GM12878 (cell line): ENCODE results near the gene HACD3. TPM values are rescaled to one million over a fixed set of nuclear protein-coding genes. Genes with fewer than 3 reads are reported as not detected.

Experiments
- ASH2L ChIP-seq: fragments of 300-600, 200-600 bp; sonication (generic); IDR thresholded peaks from 2 replicates; pipeline ENCODE4 v1.6.1; 2017; ENCODE audit warnings: low read depth, mild to moderate bottlenecking, borderline replicate concordance
- CTCF ChIP-seq, 3 experiments: IDR thresholded peaks in 2 of 3; conservative IDR thresholded peaks in 1 of 3; 2 replicates each; pipeline ENCODE4 v1.5.1; 2011; ENCODE audit warnings: low read depth in 3 of 3, low read length in 3 of 3, mild to moderate bottlenecking in 3 of 3, control low read depth in 2 of 3, moderate library complexity in 2 of 3, inconsistent platforms in 1 of 3, mixed read lengths in 1 of 3; ENCODE audit not compliant: control insufficient read depth in 2 of 3, insufficient read depth in 1 of 3; ENCODE audit errors: extremely low read depth in 1 of 3
- EED ChIP-seq: sonication (generic); IDR thresholded peaks from 2 replicates; pipeline ENCODE4 v1.6.1; 2016; ENCODE audit warnings: antibody characterized with exemption, low read depth
- EGR1 ChIP-seq, 2 experiments: IDR thresholded peaks; 1 replicate in 1 of 2; 2 replicates in 1 of 2; pipeline ENCODE4 v1.6.1; 2011 to 2012; ENCODE audit warnings: low read depth in 2 of 2, low read length in 2 of 2, borderline replicate concordance in 1 of 2, mild to moderate bottlenecking in 1 of 2, moderate library complexity in 1 of 2
- FOXK2 ChIP-seq: fragments of 450-650 bp; IDR thresholded peaks from 2 replicates; pipeline ENCODE4 v1.6.1; 2017; ENCODE audit warnings: mild to moderate bottlenecking, moderate library complexity
- IKZF1 ChIP-seq: fragments of 450-650 bp; conservative IDR thresholded peaks from 2 replicates; pipeline ENCODE4 v1.6.1; 2017; ENCODE audit warnings: antibody characterized with exemption, mild to moderate bottlenecking
- SIN3A ChIP-seq: IDR thresholded peaks from 2 replicates; pipeline ENCODE4 v1.6.1; 2012; ENCODE audit warnings: low read depth, low read length, improper control_type of control experiment
- STAT1 ChIP-seq: fragments of 450-650 bp; conservative IDR thresholded peaks from 2 replicates; pipeline ENCODE4 v1.6.1; 2014; ENCODE audit warnings: antibody characterized with exemption, mild to moderate bottlenecking
- WRNIP1 ChIP-seq: IDR thresholded peaks from 2 replicates; pipeline ENCODE4 v1.6.1; 2011; ENCODE audit warnings: low read depth, low read length, improper control_type of control experiment, borderline replicate concordance
- YY1 ChIP-seq: IDR thresholded peaks from 2 replicates; pipeline ENCODE4 v1.6.1; 2011; ENCODE audit warnings: low read depth, mild to moderate bottlenecking, low read length
- ZNF622 ChIP-seq: fragments of 450-650 bp; IDR thresholded peaks from 2 replicates; pipeline ENCODE4 v1.6.1; 2017; ENCODE audit warnings: mild to moderate bottlenecking, inconsistent platforms
- ZZZ3 ChIP-seq: IDR thresholded peaks from 2 replicates; pipeline ENCODE4 v1.6.1; 2011; ENCODE audit warnings: low read depth; ENCODE audit not compliant: control insufficient read depth, insufficient read length
- polyA plus RNA-seq, 11 experiments: library from polyadenylated mRNA; depleted of rRNA in 4 of 11; unstranded in 6 of 11; stranded (reverse) in 5 of 11; fragments of >200 nt; fragmentation: Nextera tagmentation in 4 of 11; fragmentation: Illumina TruSeq in 1 of 11; extraction: Ambion mirVana in 4 of 11; extraction: Trizol in 1 of 11; gene quantifications; 1 replicate in 1 of 11; 2 replicates in 10 of 11; pipeline versions ENCODE4 v1.2.1 to v1.2.3, GENCODE V29; 2011 to 2016; ENCODE audit warnings: inconsistent platforms in 2 of 11, missing spikeins in 2 of 11, low read depth in 1 of 11
- total RNA-seq, 4 experiments: library from RNA; depleted of rRNA in 3 of 4; stranded (reverse); fragments of >200 nt in 3 of 4; fragmentation: Illumina TruSeq in 1 of 4; extraction: Trizol in 1 of 4; gene quantifications; 2 replicates each; pipeline versions ENCODE4 v1.2.1 to v1.2.3, GENCODE V29; 2013 to 2021
- TF ChIP-seq, protein P1 (sequence below): fragments of 450-650 bp; formaldehyde crosslinking; IDR thresholded peaks from 2 replicates; pipeline ENCODE4 v1.5.0; 2022; ENCODE audit warnings: mild to moderate bottlenecking, missing genetic modification characterization
- TF ChIP-seq, protein P2 (sequence below): fragments of 450-650 bp; IDR thresholded peaks from 2 replicates; pipeline ENCODE4 v1.6.1; 2017; ENCODE audit warnings: mild to moderate bottlenecking, moderate library complexity
- TF ChIP-seq, protein P3 (sequence below): fragments of 450-650 bp; IDR thresholded peaks from 2 replicates; pipeline ENCODE4 v1.6.1; 2016; ENCODE audit warnings: mild to moderate bottlenecking
- TF ChIP-seq, protein P4 (sequence below): fragments of 150-350 bp; IDR thresholded peaks from 2 replicates; pipeline ENCODE4 v1.6.1; 2014; ENCODE audit warnings: mild to moderate bottlenecking, low read depth, low read length

HACD3 gene
- total and polyA plus RNA-seq, 10 of the 15 experiments (the other 5 are each of a cell fraction or from before 2014, with no cell fraction given), result 25.9 to 75.8 (median 48.3) TPM

- TF ChIP-seq, protein P1, sequence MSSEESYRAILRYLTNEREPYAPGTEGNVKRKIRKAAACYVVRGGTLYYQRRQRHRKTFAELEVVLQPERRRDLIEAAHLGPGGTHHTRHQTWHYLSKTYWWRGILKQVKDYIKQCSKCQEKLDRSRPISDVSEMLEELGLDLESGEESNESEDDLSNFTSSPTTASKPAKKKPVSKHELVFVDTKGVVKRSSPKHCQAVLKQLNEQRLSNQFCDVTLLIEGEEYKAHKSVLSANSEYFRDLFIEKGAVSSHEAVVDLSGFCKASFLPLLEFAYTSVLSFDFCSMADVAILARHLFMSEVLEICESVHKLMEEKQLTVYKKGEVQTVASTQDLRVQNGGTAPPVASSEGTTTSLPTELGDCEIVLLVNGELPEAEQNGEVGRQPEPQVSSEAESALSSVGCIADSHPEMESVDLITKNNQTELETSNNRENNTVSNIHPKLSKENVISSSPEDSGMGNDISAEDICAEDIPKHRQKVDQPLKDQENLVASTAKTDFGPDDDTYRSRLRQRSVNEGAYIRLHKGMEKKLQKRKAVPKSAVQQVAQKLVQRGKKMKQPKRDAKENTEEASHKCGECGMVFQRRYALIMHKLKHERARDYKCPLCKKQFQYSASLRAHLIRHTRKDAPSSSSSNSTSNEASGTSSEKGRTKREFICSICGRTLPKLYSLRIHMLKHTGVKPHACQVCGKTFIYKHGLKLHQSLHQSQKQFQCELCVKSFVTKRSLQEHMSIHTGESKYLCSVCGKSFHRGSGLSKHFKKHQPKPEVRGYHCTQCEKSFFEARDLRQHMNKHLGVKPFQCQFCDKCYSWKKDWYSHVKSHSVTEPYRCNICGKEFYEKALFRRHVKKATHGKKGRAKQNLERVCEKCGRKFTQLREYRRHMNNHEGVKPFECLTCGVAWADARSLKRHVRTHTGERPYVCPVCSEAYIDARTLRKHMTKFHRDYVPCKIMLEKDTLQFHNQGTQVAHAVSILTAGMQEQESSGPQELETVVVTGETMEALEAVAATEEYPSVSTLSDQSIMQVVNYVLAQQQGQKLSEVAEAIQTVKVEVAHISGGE (CRISPR knock-in tag), result no peak
- peak; percentile 82 for TF ChIP-seq IKZF1
- TF ChIP-seq STAT1, result no peak
- peak in 1 of 2 experiments; percentile 87; a peak in 2 of 3 replicates for TF ChIP-seq EGR1 (IDR thresholded peaks at IDR 0.05; ENCODE audit: borderline replicate concordance in 1 of 2, low read depth in 2 of 2, low read length in 2 of 2)
- TF ChIP-seq, protein P2, sequence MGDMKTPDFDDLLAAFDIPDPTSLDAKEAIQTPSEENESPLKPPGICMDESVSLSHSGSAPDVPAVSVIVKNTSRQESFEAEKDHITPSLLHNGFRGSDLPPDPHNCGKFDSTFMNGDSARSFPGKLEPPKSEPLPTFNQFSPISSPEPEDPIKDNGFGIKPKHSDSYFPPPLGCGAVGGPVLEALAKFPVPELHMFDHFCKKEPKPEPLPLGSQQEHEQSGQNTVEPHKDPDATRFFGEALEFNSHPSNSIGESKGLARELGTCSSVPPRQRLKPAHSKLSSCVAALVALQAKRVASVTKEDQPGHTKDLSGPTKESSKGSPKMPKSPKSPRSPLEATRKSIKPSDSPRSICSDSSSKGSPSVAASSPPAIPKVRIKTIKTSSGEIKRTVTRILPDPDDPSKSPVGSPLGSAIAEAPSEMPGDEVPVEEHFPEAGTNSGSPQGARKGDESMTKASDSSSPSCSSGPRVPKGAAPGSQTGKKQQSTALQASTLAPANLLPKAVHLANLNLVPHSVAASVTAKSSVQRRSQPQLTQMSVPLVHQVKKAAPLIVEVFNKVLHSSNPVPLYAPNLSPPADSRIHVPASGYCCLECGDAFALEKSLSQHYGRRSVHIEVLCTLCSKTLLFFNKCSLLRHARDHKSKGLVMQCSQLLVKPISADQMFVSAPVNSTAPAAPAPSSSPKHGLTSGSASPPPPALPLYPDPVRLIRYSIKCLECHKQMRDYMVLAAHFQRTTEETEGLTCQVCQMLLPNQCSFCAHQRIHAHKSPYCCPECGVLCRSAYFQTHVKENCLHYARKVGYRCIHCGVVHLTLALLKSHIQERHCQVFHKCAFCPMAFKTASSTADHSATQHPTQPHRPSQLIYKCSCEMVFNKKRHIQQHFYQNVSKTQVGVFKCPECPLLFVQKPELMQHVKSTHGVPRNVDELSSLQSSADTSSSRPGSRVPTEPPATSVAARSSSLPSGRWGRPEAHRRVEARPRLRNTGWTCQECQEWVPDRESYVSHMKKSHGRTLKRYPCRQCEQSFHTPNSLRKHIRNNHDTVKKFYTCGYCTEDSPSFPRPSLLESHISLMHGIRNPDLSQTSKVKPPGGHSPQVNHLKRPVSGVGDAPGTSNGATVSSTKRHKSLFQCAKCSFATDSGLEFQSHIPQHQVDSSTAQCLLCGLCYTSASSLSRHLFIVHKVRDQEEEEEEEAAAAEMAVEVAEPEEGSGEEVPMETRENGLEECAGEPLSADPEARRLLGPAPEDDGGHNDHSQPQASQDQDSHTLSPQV, result no peak
- TF ChIP-seq, protein P3, sequence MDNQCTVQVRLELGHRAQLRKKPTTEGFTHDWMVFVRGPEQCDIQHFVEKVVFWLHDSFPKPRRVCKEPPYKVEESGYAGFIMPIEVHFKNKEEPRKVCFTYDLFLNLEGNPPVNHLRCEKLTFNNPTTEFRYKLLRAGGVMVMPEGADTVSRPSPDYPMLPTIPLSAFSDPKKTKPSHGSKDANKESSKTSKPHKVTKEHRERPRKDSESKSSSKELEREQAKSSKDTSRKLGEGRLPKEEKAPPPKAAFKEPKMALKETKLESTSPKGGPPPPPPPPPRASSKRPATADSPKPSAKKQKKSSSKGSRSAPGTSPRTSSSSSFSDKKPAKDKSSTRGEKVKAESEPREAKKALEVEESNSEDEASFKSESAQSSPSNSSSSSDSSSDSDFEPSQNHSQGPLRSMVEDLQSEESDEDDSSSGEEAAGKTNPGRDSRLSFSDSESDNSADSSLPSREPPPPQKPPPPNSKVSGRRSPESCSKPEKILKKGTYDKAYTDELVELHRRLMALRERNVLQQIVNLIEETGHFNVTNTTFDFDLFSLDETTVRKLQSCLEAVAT, result no peak
- no peak for TF ChIP-seq ZNF622
- TF ChIP-seq ZZZ3, result no peak
- TF ChIP-seq WRNIP1, result no peak
- no peak for TF ChIP-seq FOXK2
- TF ChIP-seq ASH2L, result no peak
- no peak for TF ChIP-seq CTCF (IDR thresholded peaks at IDR 0.05 in 2 of 3, conservative IDR thresholded peaks at IDR 0.05 in 1 of 3; ENCODE audit: control insufficient read depth in 2 of 3, extremely low read depth in 1 of 3, insufficient read depth in 1 of 3, low read depth in 3 of 3, low read length in 3 of 3)
- no peak for TF ChIP-seq SIN3A
- TF ChIP-seq, protein P4, sequence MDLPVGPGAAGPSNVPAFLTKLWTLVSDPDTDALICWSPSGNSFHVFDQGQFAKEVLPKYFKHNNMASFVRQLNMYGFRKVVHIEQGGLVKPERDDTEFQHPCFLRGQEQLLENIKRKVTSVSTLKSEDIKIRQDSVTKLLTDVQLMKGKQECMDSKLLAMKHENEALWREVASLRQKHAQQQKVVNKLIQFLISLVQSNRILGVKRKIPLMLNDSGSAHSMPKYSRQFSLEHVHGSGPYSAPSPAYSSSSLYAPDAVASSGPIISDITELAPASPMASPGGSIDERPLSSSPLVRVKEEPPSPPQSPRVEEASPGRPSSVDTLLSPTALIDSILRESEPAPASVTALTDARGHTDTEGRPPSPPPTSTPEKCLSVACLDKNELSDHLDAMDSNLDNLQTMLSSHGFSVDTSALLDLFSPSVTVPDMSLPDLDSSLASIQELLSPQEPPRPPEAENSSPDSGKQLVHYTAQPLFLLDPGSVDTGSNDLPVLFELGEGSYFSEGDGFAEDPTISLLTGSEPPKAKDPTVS, result no peak
- TF ChIP-seq YY1, result 0 out of 2 replicates have a peak, but pooled peaks have one; percentile 53
- no peak for TF ChIP-seq EED
Observed at GRCh38 chr15:65530318-65531111, at the start of gene HACD3 (continued).
